ENCODE results near the gene MRPS27.

The MRPS27 gene

GRCh38 chr5:72319976-72320752 lies at the start of gene MRPS27, which contains the start of gene PTCD2:
MRPS27 (minus strand) TSS chr5:72320240; CDS start chr5:72320221, 19 bp downstream.
PTCD2 (plus strand) TSS chr5:72320373; CDS start chr5:72320383, 10 bp downstream.
- H3K4me3 ChIP-seq (ENCODE audit: low read depth in 1 of 2, low read length in 1 of 2), result peak within 1 kb of the TSS; percentile 80 to 92
- peaks cover 24 to 25% of the 10 kb centered on the region in 2 experiments for H3K4me1 ChIP-seq (ENCODE audit: control insufficient read depth in 1 of 2, insufficient read depth in 1 of 2, low read depth in 1 of 2, low read length in 1 of 2)
- no peaks in the 10 kb centered on the region for H3K9me3 ChIP-seq
- peak within 1 kb of the TSS; percentile 58 for H3K27ac ChIP-seq
- no peaks in the 10 kb centered on the region for H3K36me3 ChIP-seq
- no peaks in the 10 kb centered on the region for H3K27me3 ChIP-seq
- TF ChIP-seq CTCF (IDR thresholded peaks at IDR 0.05), result no peak

- Histone ChIP-seq H3K4me3 (ENCODE audit: low read depth in 1 of 2, low read length in 1 of 2) (no peak overlapping the region), H3K4me1 (ENCODE audit: control insufficient read depth in 1 of 2, insufficient read depth in 1 of 2, low read depth in 1 of 2, low read length in 1 of 2) (peaks cover 19 to 39% of the 10 kb centered on the region in 2 experiments), H3K27ac (no peak overlapping the region), H3K27me3 (no peaks in the 10 kb centered on the region), H3K9me3 (no peaks in the 10 kb centered on the region), H3K36me3 (no peaks in the 10 kb centered on the region)
- TF ChIP-seq CTCF (IDR thresholded peaks at IDR 0.05), result no peak
Observed at GRCh38 chr5:72369711-72370110, 49.7 kb upstream of the MRPS27 start.

- Histone ChIP-seq H3K36me3 (no peaks in the 10 kb centered on the region), H3K4me3 (ENCODE audit: low read depth in 1 of 2, low read length in 1 of 2) (no peak overlapping the region), H3K27me3 (no peaks in the 10 kb centered on the region), H3K9me3 (no peaks in the 10 kb centered on the region), H3K4me1 (ENCODE audit: control insufficient read depth in 1 of 2, insufficient read depth in 1 of 2, low read depth in 1 of 2, low read length in 1 of 2) (peaks cover 22 to 44% of the 10 kb centered on the region in 2 experiments), H3K27ac (no peak overlapping the region)
- TF ChIP-seq CTCF (IDR thresholded peaks at IDR 0.05), result no peak
Observed at GRCh38 chr5:72369301-72369700, 49.3 kb upstream of the MRPS27 start.

- Histone ChIP-seq H3K27me3 (no peaks in the 10 kb centered on the region), H3K27ac (peak overlapping the region; percentile 40), H3K4me1 (ENCODE audit: control insufficient read depth in 1 of 2, insufficient read depth in 1 of 2, low read depth in 1 of 2, low read length in 1 of 2) (peaks cover 28 to 52% of the 10 kb centered on the region in 2 experiments), H3K4me3 (ENCODE audit: low read depth in 1 of 2, low read length in 1 of 2) (no peak overlapping the region), H3K9me3 (no peaks in the 10 kb centered on the region), H3K36me3 (no peaks in the 10 kb centered on the region)
- TF ChIP-seq CTCF (IDR thresholded peaks at IDR 0.05), result no peak
Observed at GRCh38 chr5:72368271-72368670, 48.2 kb upstream of the MRPS27 start.

- H3K4me1 ChIP-seq (ENCODE audit: control insufficient read depth in 1 of 2, insufficient read depth in 1 of 2, low read depth in 1 of 2, low read length in 1 of 2), result peaks cover 17 to 43% of the 10 kb centered on the region in 2 experiments
- H3K4me3 ChIP-seq (ENCODE audit: low read depth in 1 of 2, low read length in 1 of 2), result no peak overlapping the region
- TF ChIP-seq CTCF (IDR thresholded peaks at IDR 0.05), result peak; percentile 41
- no peaks in the 10 kb centered on the region for H3K27me3 ChIP-seq
- no peak overlapping the region for H3K27ac ChIP-seq
- no peaks in the 10 kb centered on the region for H3K36me3 ChIP-seq
- H3K9me3 ChIP-seq, result no peaks in the 10 kb centered on the region
Observed at GRCh38 chr5:72366324-72366976, 46.4 kb upstream of the MRPS27 start.
